HUES64 (cell line): ENCODE measurements around the gene NEK4.

ENCODE experiments used
- H3K27ac ChIP-seq: 2 replicates; pipeline ENCODE4 v1.7.0; 2013; ENCODE audit warnings: low read depth, low read length, inconsistent platforms
- H3K27me3 ChIP-seq: 2 replicates; pipeline ENCODE4 v1.6.1; 2013; ENCODE audit warnings: mild to moderate bottlenecking, low read length; ENCODE audit not compliant: insufficient read depth
- H3K36me3 ChIP-seq: 2 replicates; pipeline ENCODE4 v1.6.1; 2013; ENCODE audit warnings: mild to moderate bottlenecking, low read length; ENCODE audit not compliant: insufficient read depth
- H3K4me1 ChIP-seq: 2 replicates; pipeline ENCODE4 v1.6.1; 2013; ENCODE audit warnings: mild to moderate bottlenecking, low read length, moderate library complexity; ENCODE audit not compliant: insufficient read depth
- H3K4me3 ChIP-seq: 2 replicates; pipeline ENCODE4 v1.5.1; 2013; ENCODE audit warnings: mild to moderate bottlenecking, low read length, moderate library complexity
- H3K9ac ChIP-seq: 2 replicates; pipeline ENCODE4 v1.6.1; 2013; ENCODE audit warnings: mild to moderate bottlenecking, low read depth, low read length
- H3K9me3 ChIP-seq: 2 replicates; pipeline ENCODE4 v1.6.1; 2013; ENCODE audit warnings: low read depth, low read length; ENCODE audit not compliant: insufficient read depth
- WGBS: fragments of 150-250, 120-280 bp; methylation state at CpG from one replicate; pipeline ENCODE4 v1.1.7; 2013; ENCODE audit warnings: missing lambda C conversion rate; 5-methylcytosine and 5-hydroxymethylcytosine counted together

Gene NEK4

GRCh38 chr3:52805270-52806039 is 34.7 kb upstream of the NEK4 start:
- Histone ChIP-seq H3K9ac (no peak overlapping the region), H3K27me3 (no peaks in the 10 kb centered on the region), H3K4me3 (no peak overlapping the region), H3K9me3 (no peaks in the 10 kb centered on the region), H3K4me1 (no peaks in the 10 kb centered on the region), H3K36me3 (no peaks in the 10 kb centered on the region), H3K27ac (no peak overlapping the region)
- WGBS, result 83% methylated on average over 19 of the region's 19 CpGs

GRCh38 chr3:52801839-52802238 is 31.1 kb upstream of the NEK4 start:
- 86% methylated on average over 5 of the region's 5 CpGs for WGBS
- no peak overlapping the region for H3K4me3 ChIP-seq
- no peaks in the 10 kb centered on the region for H3K27me3 ChIP-seq
- H3K9ac ChIP-seq, result no peak overlapping the region
- no peaks in the 10 kb centered on the region for H3K4me1 ChIP-seq
- H3K27ac ChIP-seq, result no peak overlapping the region
- no peaks in the 10 kb centered on the region for H3K36me3 ChIP-seq
- no peaks in the 10 kb centered on the region for H3K9me3 ChIP-seq

DNA sequence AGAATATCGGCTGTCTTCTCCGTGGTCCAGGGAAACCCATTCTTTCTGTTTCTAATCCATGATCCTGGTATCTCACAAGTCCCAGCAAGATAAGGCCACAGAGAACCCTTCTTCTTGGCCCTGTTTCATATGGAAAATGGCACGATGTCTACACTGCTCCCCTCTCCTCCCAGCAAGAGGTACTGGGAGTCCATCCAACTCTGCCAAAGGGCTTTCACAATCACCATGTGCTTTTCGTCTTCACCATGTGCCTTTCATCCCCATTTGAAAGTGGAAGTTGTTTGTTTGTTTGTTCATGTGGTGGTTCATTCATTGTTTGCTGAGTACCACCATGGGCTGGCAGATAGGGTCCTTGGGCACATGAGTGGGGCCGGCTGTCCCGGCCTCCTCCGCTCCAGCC is 29.3 kb upstream of the NEK4 start:
- Histone ChIP-seq H3K4me1 (no peaks in the 10 kb centered on the region), H3K27me3 (no peaks in the 10 kb centered on the region), H3K9me3 (no peaks in the 10 kb centered on the region), H3K4me3 (no peak overlapping the region), H3K27ac (no peak overlapping the region), H3K9ac (no peak overlapping the region), H3K36me3 (no peaks in the 10 kb centered on the region)
- WGBS, result 95% methylated on average over 7 of the region's 7 CpGs

DNA sequence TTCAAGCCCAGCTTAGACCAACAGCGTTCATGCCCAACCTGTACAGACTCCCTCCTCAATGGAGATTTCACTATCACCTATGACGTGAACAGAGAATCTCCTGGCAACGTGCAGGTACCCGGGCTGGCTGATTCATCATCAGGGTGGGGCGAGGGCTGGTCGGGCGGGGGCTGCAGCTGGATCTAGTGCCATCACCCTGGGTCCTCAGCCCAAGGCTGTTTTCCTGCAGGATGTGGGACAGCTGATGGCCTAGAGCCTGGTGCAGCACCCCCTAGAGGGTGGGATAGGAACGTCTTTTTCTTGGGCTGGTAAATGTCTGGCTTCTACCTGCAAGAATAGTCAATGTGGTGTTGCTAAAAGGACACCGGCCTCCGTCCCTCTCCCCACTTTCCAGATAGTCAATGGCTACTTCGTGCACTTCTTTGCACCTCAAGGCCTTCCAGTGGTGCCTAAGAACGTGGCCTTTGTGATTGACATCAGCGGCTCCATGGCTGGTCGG is 28.3 kb upstream of the NEK4 start:
- H3K9me3 ChIP-seq, result no peaks in the 10 kb centered on the region
- H3K27ac ChIP-seq, result no peak overlapping the region
- no peaks in the 10 kb centered on the region for H3K4me1 ChIP-seq
- H3K4me3 ChIP-seq, result no peak overlapping the region
- WGBS, result 68% methylated on average over 14 of the region's 14 CpGs
- H3K27me3 ChIP-seq, result no peaks in the 10 kb centered on the region
- H3K9ac ChIP-seq, result no peak overlapping the region
- no peaks in the 10 kb centered on the region for H3K36me3 ChIP-seq

DNA sequence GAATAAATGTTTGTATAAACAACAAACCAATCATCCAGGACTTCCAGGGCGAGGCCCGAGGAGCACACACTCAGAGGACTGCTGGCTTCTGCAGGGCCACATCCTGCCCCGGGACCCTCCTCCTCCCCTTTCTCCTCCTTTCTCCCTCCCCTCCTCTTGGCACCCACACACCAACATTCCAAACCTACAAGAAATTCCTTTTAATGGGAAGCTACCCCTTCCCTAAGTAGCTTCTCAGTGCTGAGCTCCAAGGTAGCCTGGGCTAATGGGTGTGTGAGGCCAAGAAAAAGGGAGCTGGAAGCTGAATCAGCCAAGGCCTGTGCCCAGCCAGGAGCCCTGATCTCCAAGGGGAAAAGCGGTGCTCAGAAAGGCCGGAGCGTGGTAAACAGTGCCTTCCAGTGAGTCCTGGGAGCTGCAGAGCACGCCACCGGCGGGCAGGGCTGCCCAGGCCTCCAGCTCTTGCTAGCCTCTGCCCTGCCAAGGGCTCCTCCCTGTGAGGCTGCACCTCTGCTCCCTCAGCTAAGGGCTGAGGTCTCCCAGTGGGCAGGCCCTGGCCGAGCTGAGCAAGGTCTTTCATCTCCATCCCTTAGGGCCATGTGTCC is 27.7 kb upstream of the NEK4 start:
- Histone ChIP-seq H3K4me3 (no peak overlapping the region), H3K27me3 (no peaks in the 10 kb centered on the region), H3K9ac (no peak overlapping the region), H3K9me3 (no peaks in the 10 kb centered on the region), H3K4me1 (no peaks in the 10 kb centered on the region), H3K36me3 (no peaks in the 10 kb centered on the region), H3K27ac (no peak overlapping the region)
- WGBS, result 93% methylated on average over 10 of the region's 10 CpGs

DNA sequence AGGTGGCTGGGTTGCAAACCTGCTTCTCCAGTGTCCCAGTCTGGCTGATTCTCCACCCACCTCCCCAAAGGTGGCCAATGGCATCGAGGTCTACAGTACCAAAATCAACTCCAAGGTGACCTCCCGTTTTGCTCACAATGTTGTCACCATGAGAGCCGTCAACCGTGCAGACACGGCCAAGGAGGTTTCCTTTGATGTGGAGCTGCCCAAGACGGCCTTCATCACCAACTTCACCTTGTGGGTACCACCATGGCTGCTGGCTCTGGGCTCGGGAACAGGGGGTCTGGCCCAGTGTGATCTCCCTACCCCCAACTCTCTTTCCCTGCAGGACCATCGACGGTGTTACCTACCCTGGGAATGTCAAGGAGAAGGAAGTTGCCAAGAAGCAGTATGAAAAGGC is 25.7 kb upstream of the NEK4 start:
- no peak overlapping the region for H3K9ac ChIP-seq
- no peaks in the 10 kb centered on the region for H3K36me3 ChIP-seq
- H3K4me1 ChIP-seq, result no peaks in the 10 kb centered on the region
- no peaks in the 10 kb centered on the region for H3K9me3 ChIP-seq
- no peak overlapping the region for H3K27ac ChIP-seq
- no peak overlapping the region for H3K4me3 ChIP-seq
- WGBS, result 95% methylated on average over 9 of the region's 9 CpGs
- no peaks in the 10 kb centered on the region for H3K27me3 ChIP-seq

- no peaks in the 10 kb centered on the region for H3K27me3 ChIP-seq
- H3K4me3 ChIP-seq, result no peak overlapping the region
- H3K9me3 ChIP-seq, result no peaks in the 10 kb centered on the region
- WGBS, result 87% methylated on average over 9 of the region's 9 CpGs
- H3K4me1 ChIP-seq, result no peaks in the 10 kb centered on the region
- H3K27ac ChIP-seq, result no peak overlapping the region
- H3K9ac ChIP-seq, result no peak overlapping the region
- H3K36me3 ChIP-seq, result no peaks in the 10 kb centered on the region
Measured at GRCh38 chr3:52795298-52795900, 24.7 kb upstream of the NEK4 start.

- 89% methylated on average over 10 of the region's 10 CpGs for WGBS
- Histone ChIP-seq H3K9me3 (no peaks in the 10 kb centered on the region), H3K4me1 (no peaks in the 10 kb centered on the region), H3K4me3 (no peak within 1 kb of the TSS), H3K36me3 (no peaks in the 10 kb centered on the region), H3K27ac (no peak within 1 kb of the TSS), H3K9ac (no peak within 1 kb of the TSS), H3K27me3 (no peaks in the 10 kb centered on the region)
Measured at GRCh38 chr3:52794612-52795099, 23.9 kb upstream of the NEK4 start, which contains the start of gene ITIH3. ITIH3 (plus strand) TSS chr3:52794796; CDS start chr3:52794804, 8 bp downstream.

DNA sequence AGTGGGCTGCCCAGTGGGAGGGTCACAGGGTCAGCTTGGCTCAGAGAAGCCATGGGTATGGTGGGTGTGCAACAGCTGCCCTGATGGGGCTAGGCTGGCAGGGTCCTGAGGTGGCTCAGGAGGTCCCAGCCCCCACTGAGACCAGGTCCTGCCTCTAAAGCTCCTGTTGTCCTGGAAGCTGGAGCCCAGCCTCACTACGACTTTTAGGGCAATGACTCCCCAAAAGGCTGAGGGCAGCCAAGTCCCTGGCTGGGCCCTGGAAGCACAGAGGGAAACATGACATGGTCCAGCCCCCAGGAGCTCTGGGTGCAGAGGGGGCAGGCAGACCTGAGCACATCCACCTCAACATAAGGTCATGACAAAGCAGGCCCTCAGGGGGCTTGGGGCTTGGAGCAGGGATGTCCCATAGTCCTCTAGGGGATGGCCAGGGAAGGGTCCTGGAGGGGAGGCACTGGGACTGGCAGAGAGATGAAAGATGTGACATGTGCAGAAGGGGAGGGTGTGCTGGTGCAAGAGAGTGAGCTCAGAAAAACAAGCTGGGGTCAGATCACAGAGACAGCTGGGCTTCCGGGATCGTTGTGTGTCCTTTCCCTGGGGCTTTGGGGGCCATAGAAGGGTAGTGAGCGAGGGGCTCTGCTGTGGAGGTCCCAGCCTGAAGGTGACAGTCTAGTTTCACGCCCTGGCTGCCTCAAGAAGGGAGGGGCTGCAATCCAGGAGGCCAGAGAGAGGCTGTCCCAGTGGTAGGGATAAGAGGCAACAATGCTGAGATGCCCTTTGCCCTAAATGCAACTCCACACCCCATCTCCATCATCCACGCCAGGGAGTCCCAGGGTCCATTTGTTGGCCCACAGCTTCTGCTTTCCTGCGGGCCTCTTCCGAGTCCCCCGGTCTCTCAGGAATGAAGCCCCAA is 23.2 kb upstream of the NEK4 start:
- no peaks in the 10 kb centered on the region for H3K36me3 ChIP-seq
- H3K27ac ChIP-seq, result no peak overlapping the region
- no peaks in the 10 kb centered on the region for H3K4me1 ChIP-seq
- H3K4me3 ChIP-seq, result no peak overlapping the region
- no peak overlapping the region for H3K9ac ChIP-seq
- H3K9me3 ChIP-seq, result no peaks in the 10 kb centered on the region
- H3K27me3 ChIP-seq, result no peaks in the 10 kb centered on the region
- 82% methylated on average over 9 of the region's 9 CpGs for WGBS

GRCh38 chr3:52792961-52793695 is 22.4 kb upstream of the NEK4 start:
- Histone ChIP-seq H3K4me3 (no peak overlapping the region), H3K27ac (no peak overlapping the region), H3K9me3 (no peaks in the 10 kb centered on the region), H3K9ac (no peak overlapping the region), H3K27me3 (no peaks in the 10 kb centered on the region), H3K36me3 (no peaks in the 10 kb centered on the region), H3K4me1 (no peaks in the 10 kb centered on the region)
- WGBS, result 90% methylated on average over 18 of the region's 18 CpGs
